ENCODE results near the gene ADH1B. TPM values are rescaled to one million over a fixed set of nuclear protein-coding genes. Genes with fewer than 3 reads are reported as not detected.

Gene ADH1B
- total and polyA plus RNA-seq, 4 experiments from 2014 or later: not detected

GRCh38 chr4:99341426-99341825 lies 20.2 kb upstream of the ADH1B start:
- Mint-ChIP-seq H3K27ac (no peak overlapping the region), H3K9me3 (no peaks in the 10 kb centered on the region), H3K36me3 (no peaks in the 10 kb centered on the region), H3K4me3 (no peak overlapping the region), H3K27me3 (peaks cover 0 to 6% of the 10 kb centered on the region in 2 donors), H3K4me1 (no peaks in the 10 kb centered on the region)
- CTCF ChIA-PET (ENCODE audit: partially characterized antibody): no interaction called here
- no peaks in the 10 kb centered on the region for H3K4me1 ChIP-seq (ENCODE audit: insufficient read depth, low read length)
- H3K9me3 ChIP-seq (ENCODE audit: control insufficient read depth in 1 of 2, low read length in 2 of 2): no peaks in the 10 kb centered on the region
- intact Hi-C loops (cut with micrococcal nuclease): no loop called here
- no peaks in the 10 kb centered on the region for H3K27me3 ChIP-seq (ENCODE audit: insufficient read depth, low read length)
- H3K27ac ChIP-seq (ENCODE audit: low read depth, low read length): no peak overlapping the region
- H3K36me3 ChIP-seq (ENCODE audit: insufficient read depth, low read length): no peaks in the 10 kb centered on the region
- no peak for DNase-seq
- POLR2A ChIA-PET (ENCODE audit: partially characterized antibody): no interaction called here
- no peak overlapping the region for H3K4me3 ChIP-seq (ENCODE audit: low read length in 2 of 2)

GRCh38 chr4:99339172-99339571 lies 18.0 kb upstream of the ADH1B start:
- H3K9me3 ChIP-seq (ENCODE audit: control insufficient read depth in 1 of 2, low read length in 2 of 2): no peaks in the 10 kb centered on the region
- Mint-ChIP-seq H3K4me3 (no peak overlapping the region), H3K27me3 (peaks cover 6 to 9% of the 10 kb centered on the region in 2 donors), H3K36me3 (no peaks in the 10 kb centered on the region), H3K4me1 (no peaks in the 10 kb centered on the region), H3K9me3 (no peaks in the 10 kb centered on the region), H3K27ac (no peak overlapping the region)
- no peak for DNase-seq
- no peaks in the 10 kb centered on the region for H3K36me3 ChIP-seq (ENCODE audit: insufficient read depth, low read length)
- H3K27me3 ChIP-seq (ENCODE audit: insufficient read depth, low read length): no peaks in the 10 kb centered on the region
- no peaks in the 10 kb centered on the region for H3K4me1 ChIP-seq (ENCODE audit: insufficient read depth, low read length)
- POLR2A ChIA-PET (ENCODE audit: partially characterized antibody): no interaction called here
- H3K4me3 ChIP-seq (ENCODE audit: low read length in 2 of 2): no peak overlapping the region
- CTCF ChIA-PET (ENCODE audit: partially characterized antibody): no interaction called here
- no peak overlapping the region for H3K27ac ChIP-seq (ENCODE audit: low read depth, low read length)
- intact Hi-C loops (cut with micrococcal nuclease): no loop called here

GRCh38 chr4:99336553-99336952 lies 15.4 kb upstream of the ADH1B start:
- Histone ChIP-seq H3K27me3 (ENCODE audit: insufficient read depth, low read length) (no peaks in the 10 kb centered on the region), H3K4me1 (ENCODE audit: insufficient read depth, low read length) (no peaks in the 10 kb centered on the region), H3K27ac (ENCODE audit: low read depth, low read length) (no peak overlapping the region), H3K36me3 (ENCODE audit: insufficient read depth, low read length) (no peaks in the 10 kb centered on the region), H3K4me3 (ENCODE audit: low read length in 2 of 2) (no peak overlapping the region), H3K9me3 (ENCODE audit: control insufficient read depth in 1 of 2, low read length in 2 of 2) (no peaks in the 10 kb centered on the region)
- intact Hi-C loops (cut with micrococcal nuclease): no loop called here
- CTCF ChIA-PET (ENCODE audit: partially characterized antibody): no interaction called here
- Mint-ChIP-seq H3K9me3 (peaks cover 0 to 2% (median 0%) of the 10 kb centered on the region in 8 donors), H3K4me1 (no peaks in the 10 kb centered on the region), H3K4me3 (no peak overlapping the region), H3K27ac (no peak overlapping the region), H3K36me3 (no peaks in the 10 kb centered on the region), H3K27me3 (peaks cover 6% of the 10 kb centered on the region in 2 donors)
- POLR2A ChIA-PET (ENCODE audit: partially characterized antibody): no interaction called here
- no peak for DNase-seq

- ChIA-PET POLR2A (ENCODE audit: partially characterized antibody) (no interaction called here), CTCF (ENCODE audit: partially characterized antibody) (no interaction called here)
- H3K4me3 ChIP-seq (ENCODE audit: low read length in 2 of 2): no peak overlapping the region
- H3K9me3 ChIP-seq (ENCODE audit: control insufficient read depth in 1 of 2, low read length in 2 of 2): no peaks in the 10 kb centered on the region
- no peaks in the 10 kb centered on the region for H3K4me1 ChIP-seq (ENCODE audit: insufficient read depth, low read length)
- no peaks in the 10 kb centered on the region for H3K4me1 Mint-ChIP-seq
- no peaks in the 10 kb centered on the region for H3K36me3 Mint-ChIP-seq
- intact Hi-C loops (cut with micrococcal nuclease): no loop called here
- no peak overlapping the region for H3K27ac ChIP-seq (ENCODE audit: low read depth, low read length)
- no peaks in the 10 kb centered on the region for H3K36me3 ChIP-seq (ENCODE audit: insufficient read depth, low read length)
- no peak for DNase-seq
- H3K27me3 Mint-ChIP-seq: peaks cover 2 to 6% of the 10 kb centered on the region in 2 donors
- peaks cover 0 to 2% (median 0%) of the 10 kb centered on the region in 8 donors for H3K9me3 Mint-ChIP-seq
- no peaks in the 10 kb centered on the region for H3K27me3 ChIP-seq (ENCODE audit: insufficient read depth, low read length)
- H3K4me3 Mint-ChIP-seq: no peak overlapping the region
- H3K27ac Mint-ChIP-seq: no peak overlapping the region
Measured at GRCh38 chr4:99334880-99335279, 13.7 kb upstream of the ADH1B start.

GRCh38 chr4:99330648-99331047 lies 9.4 kb upstream of the ADH1B start:
- Histone ChIP-seq H3K9me3 (ENCODE audit: control insufficient read depth in 1 of 2, low read length in 2 of 2) (no peaks in the 10 kb centered on the region), H3K4me3 (ENCODE audit: low read length in 2 of 2) (no peak overlapping the region), H3K4me1 (ENCODE audit: insufficient read depth, low read length) (no peaks in the 10 kb centered on the region), H3K27ac (ENCODE audit: low read depth, low read length) (no peak overlapping the region), H3K27me3 (ENCODE audit: insufficient read depth, low read length) (no peaks in the 10 kb centered on the region), H3K36me3 (ENCODE audit: insufficient read depth, low read length) (no peaks in the 10 kb centered on the region)
- ChIA-PET CTCF (ENCODE audit: partially characterized antibody) (no interaction called here), POLR2A (ENCODE audit: partially characterized antibody) (no interaction called here)
- peaks cover 0 to 8% (median under 1%) of the 10 kb centered on the region in 8 donors for H3K9me3 Mint-ChIP-seq
- intact Hi-C loops (cut with micrococcal nuclease): no loop called here
- no peaks in the 10 kb centered on the region for H3K36me3 Mint-ChIP-seq
- H3K4me1 Mint-ChIP-seq: no peaks in the 10 kb centered on the region
- H3K27ac Mint-ChIP-seq: no peak overlapping the region
- no peak overlapping the region for H3K4me3 Mint-ChIP-seq
- peaks cover 2 to 6% of the 10 kb centered on the region in 2 donors for H3K27me3 Mint-ChIP-seq
- no peak for DNase-seq

- DNase-seq: no peak
- intact Hi-C loops (cut with micrococcal nuclease): no loop called here
- peaks cover 2 to 3% of the 10 kb centered on the region in 2 donors for H3K27me3 Mint-ChIP-seq
- CTCF ChIA-PET (ENCODE audit: partially characterized antibody): no interaction called here
- H3K4me3 Mint-ChIP-seq: no peak overlapping the region
- POLR2A ChIA-PET (ENCODE audit: partially characterized antibody): no interaction called here
- H3K9me3 Mint-ChIP-seq: peaks cover 0 to 8% (median under 1%) of the 10 kb centered on the region in 8 donors
- H3K4me3 ChIP-seq (ENCODE audit: low read length in 2 of 2): no peak overlapping the region
- H3K27ac Mint-ChIP-seq: no peak overlapping the region
- H3K27ac ChIP-seq (ENCODE audit: low read depth, low read length): no peak overlapping the region
- H3K4me1 ChIP-seq (ENCODE audit: insufficient read depth, low read length): no peaks in the 10 kb centered on the region
- H3K9me3 ChIP-seq (ENCODE audit: control insufficient read depth in 1 of 2, low read length in 2 of 2): no peaks in the 10 kb centered on the region
- H3K27me3 ChIP-seq (ENCODE audit: insufficient read depth, low read length): no peaks in the 10 kb centered on the region
- no peaks in the 10 kb centered on the region for H3K36me3 ChIP-seq (ENCODE audit: insufficient read depth, low read length)
- H3K4me1 Mint-ChIP-seq: no peaks in the 10 kb centered on the region
- no peaks in the 10 kb centered on the region for H3K36me3 Mint-ChIP-seq
Measured at GRCh38 chr4:99329876-99330275, 8.7 kb upstream of the ADH1B start.

GRCh38 chr4:99324979-99325378 lies 3.8 kb upstream of the ADH1B start:
- DNase-seq: no peak
- Histone ChIP-seq H3K36me3 (ENCODE audit: insufficient read depth, low read length) (no peaks in the 10 kb centered on the region), H3K27ac (ENCODE audit: low read depth, low read length) (no peak overlapping the region), H3K4me3 (ENCODE audit: low read length in 2 of 2) (no peak overlapping the region), H3K9me3 (ENCODE audit: control insufficient read depth in 1 of 2, low read length in 2 of 2) (no peaks in the 10 kb centered on the region), H3K27me3 (ENCODE audit: insufficient read depth, low read length) (no peaks in the 10 kb centered on the region), H3K4me1 (ENCODE audit: insufficient read depth, low read length) (no peaks in the 10 kb centered on the region)
- peaks cover 0 to 8% (median 0%) of the 10 kb centered on the region in 8 donors for H3K9me3 Mint-ChIP-seq
- ChIA-PET POLR2A (ENCODE audit: partially characterized antibody) (no interaction called here), CTCF (ENCODE audit: partially characterized antibody) (no interaction called here)
- intact Hi-C loops (cut with micrococcal nuclease): no loop called here
- no peak overlapping the region for H3K27ac Mint-ChIP-seq
- no peak overlapping the region for H3K4me3 Mint-ChIP-seq
- peaks cover 1 to 4% of the 10 kb centered on the region in 2 donors for H3K27me3 Mint-ChIP-seq
- no peaks in the 10 kb centered on the region for H3K36me3 Mint-ChIP-seq
- H3K4me1 Mint-ChIP-seq: no peaks in the 10 kb centered on the region

GRCh38 chr4:99324361-99324760 lies 3.2 kb upstream of the ADH1B start:
- H3K27me3 Mint-ChIP-seq: peaks cover 1 to 3% of the 10 kb centered on the region in 2 donors

More at GRCh38 chr4:99324361-99324760, 3.2 kb upstream of the ADH1B start:
- Histone ChIP-seq H3K27me3 (ENCODE audit: insufficient read depth, low read length) (no peaks in the 10 kb centered on the region), H3K4me3 (ENCODE audit: low read length in 2 of 2) (no peak overlapping the region), H3K4me1 (ENCODE audit: insufficient read depth, low read length) (no peaks in the 10 kb centered on the region), H3K9me3 (ENCODE audit: control insufficient read depth in 1 of 2, low read length in 2 of 2) (no peaks in the 10 kb centered on the region), H3K27ac (ENCODE audit: low read depth, low read length) (no peak overlapping the region), H3K36me3 (ENCODE audit: insufficient read depth, low read length) (no peaks in the 10 kb centered on the region)
- DNase-seq: no peak
- Mint-ChIP-seq H3K4me1 (no peaks in the 10 kb centered on the region), H3K36me3 (no peaks in the 10 kb centered on the region), H3K9me3 (peaks cover 0 to 8% (median 0%) of the 10 kb centered on the region in 8 donors), H3K27ac (no peak overlapping the region), H3K4me3 (no peak overlapping the region)
- ChIA-PET POLR2A (ENCODE audit: partially characterized antibody) (no interaction called here), CTCF (ENCODE audit: partially characterized antibody) (no interaction called here)
- intact Hi-C loops (cut with micrococcal nuclease): no loop called here
